Frontal cortex (tissue), 4 donors: ENCODE measurements around the gene TADA2B. TPM values are rescaled to one million over a fixed set of nuclear protein-coding genes. Genes with fewer than 3 reads are reported as not detected.

ENCODE experiments used
- DNase-seq, 2 donors: peaks; one replicate each; pipeline ENCODE4 v3.0.0; 2012; ENCODE audit warnings: low spot score in 2 of 2
- FAIRE-seq: peaks from 2 replicates; lab custom pipeline; 2012; peaks lifted over from hg19 to GRCh38; lab: Jason Lieb, UNC
- total RNA-seq: library from RNA; depleted of rRNA; stranded (reverse); fragments of >200 nt; gene quantifications from one replicate; pipeline ENCODE4 v1.2.3, GENCODE V29; 2014
- donor health status: control.
- donor health status: control.
- donor health status: control.

TADA2B gene
- total RNA-seq, 1 donor from 2014 or later = 19.2 TPM

DNA sequence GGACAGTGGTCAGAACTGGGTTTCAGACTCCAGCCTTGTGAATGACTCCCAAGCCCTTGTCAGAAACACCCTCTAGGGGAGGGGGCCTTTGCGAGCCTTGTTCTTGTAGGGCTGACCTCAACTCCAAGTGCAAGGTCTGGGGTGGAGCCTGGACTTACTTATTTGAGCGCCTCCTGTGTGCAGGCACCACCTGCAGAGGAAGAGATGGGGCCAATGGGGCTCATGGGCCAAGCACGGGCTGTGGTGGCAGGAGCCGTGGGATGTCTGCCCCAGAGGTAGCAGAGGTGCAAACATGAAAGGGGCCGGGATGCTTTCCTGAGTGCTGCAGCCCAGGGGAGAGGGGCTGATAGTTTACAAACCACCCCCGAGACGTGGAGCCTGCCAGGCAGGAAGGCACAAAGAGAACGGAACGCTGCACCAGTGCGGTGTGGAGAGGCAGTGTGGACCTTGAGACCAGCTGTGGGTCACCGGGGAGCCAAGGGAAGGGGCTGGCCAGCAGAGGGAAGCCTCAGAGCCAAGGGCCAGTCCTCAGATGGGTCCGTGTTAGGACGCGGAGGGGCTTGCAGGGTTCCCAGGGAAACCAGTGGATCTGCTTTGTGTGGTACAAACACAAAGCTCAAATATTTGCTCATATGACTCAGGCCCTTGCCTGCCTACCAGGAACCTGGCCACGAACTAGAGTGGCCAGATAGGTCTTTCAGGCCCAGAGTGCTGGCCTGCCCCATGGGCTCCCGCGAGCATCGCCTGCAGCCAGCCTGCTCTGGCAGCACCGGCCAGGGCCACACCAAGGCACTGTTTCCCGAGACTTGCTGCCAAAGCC lies 8.7 kb upstream of the TADA2B start:
- no peak for FAIRE-seq
- no peak for DNase-seq

DNA sequence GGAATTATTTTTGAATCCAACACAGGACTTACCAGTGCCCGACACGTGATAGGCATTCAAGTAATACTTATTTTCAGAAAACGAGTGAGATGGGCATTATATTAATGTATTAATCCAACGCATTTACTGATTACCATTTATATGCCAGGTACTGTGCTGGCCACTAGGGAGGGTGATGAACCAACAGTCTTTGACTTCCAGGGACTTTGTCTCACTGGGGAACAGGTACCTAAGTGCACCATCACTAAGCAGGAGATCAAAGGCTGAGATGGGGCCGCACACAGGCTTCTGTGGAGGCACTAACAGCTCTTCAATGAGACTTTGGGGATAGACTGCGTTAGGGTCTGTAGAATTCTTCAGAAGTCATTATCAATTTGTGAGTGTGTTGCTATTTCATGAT lies 5.7 kb upstream of the TADA2B start:
- DNase-seq (no peak), FAIRE-seq (no peak)

DNA sequence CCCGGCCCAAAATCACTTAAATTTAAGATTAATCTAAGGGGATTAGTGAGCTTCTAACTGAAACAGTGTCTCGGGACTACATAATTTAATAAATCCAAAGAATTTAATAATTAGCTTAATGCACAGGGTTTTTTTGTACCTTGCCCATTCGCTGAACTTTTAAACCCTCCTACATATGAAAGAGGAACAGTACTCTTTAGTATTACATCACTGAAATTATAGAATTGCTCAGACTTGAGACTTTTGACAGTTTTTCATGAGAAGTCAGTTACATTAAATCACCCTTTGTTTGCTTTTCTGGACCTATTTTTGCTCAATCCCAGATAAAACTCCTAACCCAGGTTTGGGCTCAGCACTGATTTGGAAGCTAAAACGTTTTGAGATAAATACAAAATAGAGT lies 2.4 kb upstream of the TADA2B start:
- FAIRE-seq (no peak), DNase-seq (no peak)

DNA sequence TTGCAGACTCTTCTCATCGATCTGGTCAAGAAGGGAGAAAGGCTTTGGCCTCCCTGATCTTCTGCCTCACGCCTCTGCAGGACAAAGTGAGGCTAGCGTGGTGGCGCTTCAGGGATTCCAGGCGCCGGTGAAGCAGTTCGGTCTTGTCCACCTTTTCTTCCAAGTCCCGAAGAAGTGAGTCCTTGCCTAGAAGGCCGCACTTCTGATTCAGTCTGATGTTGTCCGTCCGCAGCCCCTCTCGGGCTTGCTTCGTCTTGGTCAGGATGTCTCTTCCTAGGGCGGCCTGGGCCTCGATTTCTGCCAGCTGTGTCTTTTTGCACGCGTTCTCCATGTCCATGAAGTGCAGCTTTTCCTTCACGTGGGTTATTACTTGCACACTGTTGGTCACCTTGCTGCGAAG lies 1.9 kb upstream of the TADA2B start:
- FAIRE-seq (no peak), DNase-seq (no peak)

DNA sequence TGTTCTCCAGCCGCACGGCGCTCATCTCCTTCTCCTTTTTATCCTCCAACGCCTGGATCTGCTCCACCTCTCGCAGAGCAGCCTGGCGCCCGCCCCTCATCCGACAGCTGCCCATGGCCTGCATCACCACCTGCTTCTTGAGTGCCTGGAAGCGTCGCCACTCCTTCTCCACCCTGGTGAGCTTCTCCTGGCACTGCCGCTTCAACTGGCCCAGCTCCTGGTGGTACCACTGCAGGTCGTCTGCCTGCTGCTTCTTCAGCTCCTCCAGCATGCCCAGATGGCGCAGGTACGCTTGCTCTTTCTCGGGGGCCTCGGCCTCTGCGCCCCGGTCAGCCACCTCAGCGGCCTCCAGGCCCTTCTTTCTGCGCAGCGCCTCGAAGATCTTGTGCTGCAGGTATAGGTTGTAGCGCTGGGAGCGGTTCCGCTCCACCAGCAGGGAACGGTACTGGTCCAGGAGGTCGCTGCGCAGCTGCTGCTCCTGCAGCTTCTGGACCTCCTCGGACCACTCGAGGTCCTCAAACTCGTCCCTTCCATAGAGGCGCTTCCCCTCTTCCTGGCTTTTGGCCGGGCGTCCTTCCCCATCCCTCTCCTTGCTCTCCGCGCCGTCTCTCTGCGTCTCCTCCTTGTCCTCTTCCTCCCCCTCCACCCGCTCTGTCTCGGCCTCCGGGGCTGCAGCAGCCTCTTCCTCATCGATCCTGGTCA lies 1.2 kb upstream of the TADA2B start:
- DNase-seq = no peak
- FAIRE-seq = no peak

DNA sequence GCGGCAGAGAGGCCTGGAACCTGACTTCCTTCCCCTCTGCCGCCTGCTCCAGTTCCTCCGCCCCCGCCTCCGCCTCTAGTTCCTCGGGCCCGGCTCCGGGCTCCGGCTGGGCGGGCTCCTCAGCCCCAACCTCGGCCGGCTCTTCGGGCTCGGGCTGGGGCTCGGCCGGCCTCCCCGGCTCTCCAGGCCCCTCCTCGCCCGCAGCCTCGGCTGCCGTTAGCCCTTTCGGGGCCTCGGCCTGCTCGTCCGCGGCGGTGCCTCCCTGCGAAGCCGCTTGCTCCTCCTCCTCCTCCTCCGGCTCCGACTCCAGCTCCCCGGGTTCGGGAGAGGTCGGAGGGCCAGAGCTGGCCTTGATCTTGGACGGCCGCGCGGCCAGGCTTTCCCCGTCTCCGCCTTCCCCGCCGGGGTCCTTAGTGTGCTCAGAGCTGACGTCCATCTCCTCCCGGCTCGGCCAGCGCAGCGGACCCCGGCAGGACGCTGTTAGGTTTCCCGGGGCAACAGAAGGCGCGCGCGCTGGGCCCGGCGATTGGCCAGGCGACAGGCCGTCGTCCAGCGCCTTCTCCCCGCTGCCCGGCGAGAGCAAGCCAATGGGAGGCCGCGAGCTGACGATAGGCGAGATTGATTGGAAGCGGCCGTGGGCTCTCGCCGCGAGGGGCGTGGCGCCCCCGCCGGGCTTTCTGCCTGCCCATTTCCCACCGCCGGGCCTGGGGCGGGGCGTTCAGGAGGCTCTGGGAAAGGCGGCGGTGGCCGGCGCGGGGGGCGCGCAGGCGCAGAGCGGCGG lies 479 bp upstream of the TADA2B start:
- FAIRE-seq (no peak), DNase-seq (peak; percentile 100)

DNA sequence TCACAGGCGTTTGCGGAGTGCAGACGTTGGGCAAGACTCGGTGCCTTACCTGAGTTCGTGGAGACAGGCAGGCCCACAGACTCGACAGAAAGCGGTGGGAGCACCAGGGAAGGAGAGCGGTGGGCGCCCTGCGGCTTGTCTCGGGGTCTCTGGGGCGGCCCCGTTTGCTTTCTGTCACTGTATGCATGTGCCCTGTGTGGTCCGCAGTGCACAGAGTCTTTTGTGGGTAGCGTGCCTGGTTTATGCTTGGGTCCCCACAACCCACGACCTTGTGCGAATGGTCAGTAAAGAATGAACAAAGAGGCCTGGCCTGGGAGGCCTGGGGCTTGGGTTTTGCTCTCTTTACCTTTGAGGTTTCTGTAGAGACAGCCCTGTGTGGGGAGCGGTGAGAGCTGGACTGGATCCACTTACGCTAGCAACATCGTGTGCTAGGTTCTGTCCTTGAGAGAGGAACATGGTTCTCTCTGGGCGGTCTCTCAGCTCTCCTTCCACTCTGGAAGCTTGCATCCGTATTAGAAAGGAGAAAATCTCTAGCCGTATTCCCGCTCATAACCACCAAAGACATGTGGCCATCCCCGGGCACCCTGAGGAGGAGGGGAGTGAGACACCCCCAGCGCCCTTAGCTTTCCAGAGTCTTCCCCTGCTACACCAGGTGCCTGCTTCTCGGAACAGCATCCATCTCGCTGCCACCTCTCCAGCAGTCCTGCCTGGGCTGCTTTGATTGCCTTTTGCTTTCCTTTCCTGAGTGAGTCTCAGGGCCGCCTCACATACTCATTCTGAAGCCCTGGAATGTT lies 1.2 kb downstream of the TADA2B start:
- peak in 1 of 2 donors; percentile 23 for DNase-seq
- FAIRE-seq = no peak

DNA sequence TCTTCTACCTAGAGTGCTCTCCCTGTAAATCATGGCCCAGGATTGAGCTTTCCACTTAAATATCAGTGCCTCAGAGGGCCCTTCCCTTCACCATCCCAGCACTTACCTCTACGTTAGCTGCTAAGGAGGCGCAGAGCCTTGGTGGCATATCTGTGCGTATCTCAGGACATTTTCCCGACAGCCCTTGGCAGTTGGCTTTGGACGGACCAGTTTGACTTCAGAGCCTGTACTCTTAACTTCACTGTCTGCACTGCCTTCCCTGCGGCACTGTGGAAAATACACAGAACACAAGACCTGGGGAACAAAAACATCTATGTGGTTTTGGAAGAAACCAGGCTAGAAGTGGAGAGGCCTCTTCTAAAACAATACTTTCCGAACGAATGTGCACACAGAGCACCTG lies 2.4 kb downstream of the TADA2B start:
- FAIRE-seq (no peak), DNase-seq (no peak)

DNA sequence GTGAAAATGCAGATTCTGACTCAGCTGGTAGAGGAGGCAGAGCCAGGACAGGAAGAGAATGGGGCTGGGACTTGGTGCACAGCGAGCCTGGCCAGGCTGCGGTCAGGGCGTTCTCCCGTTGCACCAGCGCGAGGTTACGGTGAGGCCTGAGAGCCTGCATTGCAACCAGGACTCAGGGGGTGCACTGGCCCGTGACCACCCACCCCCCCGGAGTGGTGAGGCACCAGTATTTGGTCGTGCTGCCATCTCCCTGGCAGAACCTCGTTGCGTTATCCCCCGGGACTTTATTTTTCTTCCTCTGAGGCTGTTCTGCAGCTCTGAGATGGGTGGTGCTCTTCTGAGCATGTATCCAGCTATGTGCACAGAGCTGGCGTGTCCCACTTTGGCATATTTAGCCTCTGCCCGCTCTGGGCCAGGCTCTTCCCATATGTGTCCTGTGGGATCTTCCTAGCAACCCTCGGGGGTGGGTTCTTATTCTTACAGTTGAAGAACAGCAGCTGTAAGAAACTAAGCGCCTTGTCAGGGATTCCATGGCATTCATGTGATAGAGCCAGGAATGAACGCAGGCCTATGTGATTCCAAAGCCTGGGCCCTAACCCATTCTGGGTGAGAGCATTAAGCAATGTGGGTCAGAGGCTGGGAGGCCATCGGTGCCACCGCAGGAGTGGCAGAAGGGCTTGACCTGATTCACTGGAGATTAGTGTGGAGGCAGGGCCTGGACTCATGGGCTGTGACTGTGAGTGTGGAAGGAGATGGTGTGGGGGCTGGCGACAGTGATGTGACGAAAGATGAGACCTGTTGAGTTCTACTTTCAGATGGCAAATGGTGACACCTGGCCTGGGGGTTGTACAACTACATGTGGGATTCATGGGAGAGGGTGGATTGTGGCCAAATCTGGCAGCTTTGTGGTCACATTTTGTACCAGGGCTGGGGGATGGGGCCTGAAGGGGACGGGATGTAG lies 3.1 kb downstream of the TADA2B start:
- FAIRE-seq (no peak), DNase-seq (no peak)

DNA sequence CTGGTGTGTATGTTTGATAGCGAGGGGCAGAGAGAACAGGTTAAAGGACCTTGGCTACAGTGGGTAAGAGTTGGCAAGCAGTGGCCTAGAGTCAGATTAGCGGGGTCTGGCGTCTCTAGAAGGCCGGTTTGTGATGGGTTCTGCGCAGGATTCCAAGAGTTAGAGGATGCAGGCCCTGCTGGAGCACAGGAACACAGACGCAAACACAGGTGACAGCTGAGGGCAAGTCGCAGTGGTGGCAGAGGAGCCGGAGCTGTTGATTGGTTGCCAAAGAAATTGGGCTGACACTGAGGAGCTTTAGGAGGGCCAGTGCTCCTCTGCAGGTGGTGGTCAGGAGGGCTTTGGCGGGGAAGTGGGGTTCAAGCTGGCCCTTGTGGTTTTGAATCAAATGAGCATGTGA lies 3.8 kb downstream of the TADA2B start:
- FAIRE-seq (no peak), DNase-seq (no peak)

DNA sequence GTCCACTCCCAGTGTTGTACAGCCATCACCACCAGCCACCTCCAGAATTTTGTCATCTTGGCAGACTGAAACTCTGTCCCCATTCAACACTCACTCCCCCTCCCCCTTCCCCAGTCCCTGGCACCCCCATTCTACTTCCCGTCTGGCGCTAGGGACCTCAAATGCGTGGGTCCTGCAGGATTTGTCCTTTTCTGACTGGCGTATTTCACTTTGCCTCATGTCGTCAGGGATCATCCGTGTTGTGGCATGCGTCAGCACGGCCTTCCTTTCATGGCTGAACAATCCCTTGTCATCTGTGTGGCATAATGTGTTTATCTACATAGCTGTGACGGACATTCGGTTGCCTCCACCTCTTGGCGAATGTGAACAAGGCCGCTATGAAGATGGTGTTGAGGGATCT lies 5.5 kb downstream of the TADA2B start:
- DNase-seq = no peak
- no peak for FAIRE-seq

DNA sequence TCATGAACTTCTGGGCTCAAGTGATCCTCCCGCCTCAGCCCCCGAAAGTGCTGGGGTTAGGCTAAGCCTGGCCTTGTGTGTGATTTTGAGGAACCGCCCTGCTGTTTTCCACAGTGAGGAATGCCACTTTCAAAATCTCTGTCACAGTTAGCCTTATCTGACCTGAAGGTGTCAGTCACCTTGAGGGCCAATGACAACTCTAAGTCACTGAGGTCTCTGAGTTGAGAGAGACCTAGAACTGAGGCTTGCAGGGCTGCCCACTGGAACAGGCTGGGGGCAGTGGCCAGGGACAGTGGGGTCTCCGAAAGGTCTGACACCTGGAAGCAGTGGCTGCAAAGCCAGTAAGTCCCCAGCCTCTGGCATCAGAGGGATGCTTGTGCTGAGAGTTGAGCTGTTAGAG lies 6.1 kb downstream of the TADA2B start:
- FAIRE-seq (no peak), DNase-seq (no peak)

DNA sequence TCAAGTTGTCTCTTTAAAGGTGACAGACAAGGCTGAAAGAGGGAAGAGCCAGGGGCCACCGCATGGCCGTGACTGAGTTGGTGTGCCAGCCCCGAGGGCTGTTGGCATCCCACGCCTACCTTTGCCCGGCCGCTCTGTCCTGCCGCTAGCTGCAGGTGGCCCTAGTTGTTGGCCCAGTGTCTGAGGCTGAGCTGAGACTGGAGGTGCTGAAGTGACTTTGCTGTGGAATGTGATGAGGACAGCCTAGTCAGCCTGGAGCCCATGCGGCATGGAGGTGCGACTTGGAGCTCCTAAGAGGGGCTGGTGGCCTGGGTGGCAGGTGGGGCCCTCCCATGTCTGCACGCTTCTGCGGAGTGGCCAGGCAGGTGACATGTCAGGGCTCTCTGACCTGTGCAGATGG lies 6.6 kb downstream of the TADA2B start:
- FAIRE-seq = no peak

DNA sequence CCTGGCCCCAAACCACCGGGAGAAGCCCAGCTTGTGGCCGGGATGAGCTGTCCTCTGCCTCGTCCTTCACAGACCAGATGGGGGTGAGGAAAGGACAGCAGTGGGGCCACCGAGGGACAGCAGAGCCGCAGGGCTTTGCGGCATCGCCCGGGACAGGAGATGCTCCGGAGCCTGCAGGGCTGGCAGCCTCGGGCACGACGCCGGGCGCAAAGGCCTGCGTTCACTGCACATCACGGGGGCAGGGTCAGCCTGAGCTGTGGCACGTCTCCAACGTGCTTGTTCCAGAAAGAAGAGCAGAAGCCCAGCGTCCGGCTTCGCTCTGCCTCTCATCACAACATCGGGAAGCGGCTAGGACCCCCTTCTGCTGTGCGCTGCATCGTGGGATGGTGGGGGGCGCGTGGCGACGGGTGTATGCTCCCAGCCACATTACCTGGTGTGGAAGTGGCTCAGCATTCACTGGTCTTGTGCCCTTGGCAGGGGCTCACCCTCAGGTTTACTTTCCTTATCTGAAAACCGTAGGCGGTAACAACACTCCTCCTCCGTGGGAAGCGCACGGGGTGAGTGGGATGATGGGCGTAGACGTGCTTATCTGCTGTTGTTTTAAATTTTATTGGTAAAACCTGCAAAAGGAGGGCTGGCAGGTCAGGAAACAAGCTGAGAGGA lies 7.4 kb downstream of the TADA2B start:
- DNase-seq = no peak
- FAIRE-seq = no peak

More for the DNA sequence above, 6.6 kb downstream of the TADA2B start:
- DNase-seq = no peak

DNA sequence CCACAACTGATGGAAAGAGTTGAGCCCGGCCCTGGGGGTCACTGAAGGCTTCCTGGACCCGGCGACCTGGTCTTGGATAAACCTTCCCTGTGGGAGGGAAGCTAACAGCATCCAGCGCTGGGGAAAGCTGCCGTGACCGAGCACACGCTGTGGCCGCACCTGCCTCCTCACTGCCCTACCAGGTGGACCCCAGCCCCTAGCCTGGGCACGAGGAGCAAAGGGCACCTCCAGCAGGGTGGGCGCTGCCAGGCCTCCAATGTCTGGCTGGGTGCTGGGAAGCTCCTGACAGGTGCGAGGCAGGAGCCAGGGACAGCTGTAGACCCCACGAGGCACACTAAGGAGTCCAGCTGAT lies 7.9 kb downstream of the TADA2B start:
- no peak for DNase-seq
- FAIRE-seq = no peak

DNA sequence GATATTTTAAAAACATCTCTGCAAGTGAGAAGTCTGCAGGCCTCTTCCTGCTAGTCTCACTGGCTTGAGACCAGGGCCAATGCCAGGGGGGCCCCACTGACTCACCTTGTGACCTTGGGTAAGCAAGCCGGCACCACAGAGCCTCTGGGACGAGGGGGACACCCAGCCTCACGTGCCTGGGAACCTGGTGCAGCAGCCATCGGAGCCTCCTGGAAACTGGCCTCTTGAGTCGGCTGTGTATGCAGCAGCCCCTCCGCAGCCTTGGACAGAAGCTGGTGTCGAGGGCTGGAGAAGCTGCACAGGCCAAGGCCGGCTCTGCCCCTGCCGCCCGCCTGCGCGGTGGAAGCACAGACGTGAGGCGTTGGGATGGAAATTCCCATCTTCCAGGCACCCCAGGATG lies 8.7 kb downstream of the TADA2B start:
- DNase-seq (no peak), FAIRE-seq (no peak)

DNA sequence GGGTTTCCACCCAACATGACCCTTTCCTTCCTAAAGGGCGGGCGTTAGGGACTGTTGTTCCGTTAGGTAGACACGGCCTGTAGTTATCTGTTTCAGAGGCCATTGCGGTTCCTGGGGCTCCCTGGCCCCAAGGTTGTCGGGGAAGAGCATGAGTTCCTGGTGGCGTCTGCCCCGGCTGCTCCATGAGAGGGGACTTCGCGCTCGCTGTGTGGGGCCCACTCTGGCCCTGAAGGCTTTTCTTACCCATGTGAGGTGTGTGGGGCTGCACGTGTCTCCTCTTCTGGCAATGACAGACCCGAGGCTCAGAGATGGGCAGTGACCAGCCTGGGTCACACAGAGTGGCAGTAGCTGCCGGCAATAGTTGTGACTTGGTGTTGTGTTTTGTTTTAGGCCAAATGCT lies 9.1 kb downstream of the TADA2B start:
- FAIRE-seq (no peak), DNase-seq (no peak)

DNA sequence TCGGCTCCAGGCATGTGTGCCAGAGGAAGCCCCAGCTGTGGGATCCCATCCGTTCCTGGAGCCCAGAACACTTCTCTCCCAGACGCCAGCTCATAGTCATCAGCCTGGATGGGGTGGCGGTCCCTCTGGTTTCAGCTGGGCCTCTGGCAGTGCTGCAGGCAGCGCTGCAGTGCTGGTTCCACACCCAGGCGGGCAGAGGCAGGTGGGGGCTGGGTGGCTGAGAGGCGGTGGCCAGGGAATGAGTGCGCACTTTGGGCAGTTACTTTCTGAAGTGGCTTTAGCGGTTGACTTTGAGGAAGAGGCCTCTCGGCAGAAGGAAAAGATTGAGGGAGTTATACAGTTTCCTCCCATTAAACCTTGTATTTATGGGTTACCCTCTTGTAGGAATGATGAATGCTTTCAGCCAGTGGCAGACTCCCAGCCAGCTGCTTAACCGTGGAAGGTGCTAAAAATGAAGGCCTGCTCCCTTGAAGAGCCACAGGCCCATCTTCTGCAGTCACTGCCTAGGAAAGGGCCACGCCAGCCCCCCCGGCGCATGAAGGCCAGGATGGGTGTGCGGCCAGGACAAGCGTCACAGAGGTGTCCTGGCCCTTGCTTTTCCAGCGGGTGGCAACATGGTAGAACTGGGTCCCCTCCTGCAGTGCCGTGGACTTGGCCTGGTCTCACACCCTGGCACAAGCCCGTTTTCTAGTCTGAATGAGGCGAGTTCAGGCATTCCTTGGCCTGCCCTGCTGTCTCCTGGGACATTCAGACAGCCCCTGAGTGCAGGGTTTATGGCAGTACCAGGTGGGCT lies 9.9 kb downstream of the TADA2B start:
- FAIRE-seq (no peak), DNase-seq (no peak)
